Testis (tissue), 2 donors: ENCODE data around the gene SMYD5.

Experiments used
- POLR2A ChIP-seq: fragments of 450-650 bp; IDR thresholded peaks from one replicate; pipeline ENCODE4 v1.6.1; 2017; ENCODE audit warnings: antibody characterized with exemption, mild to moderate bottlenecking, moderate library complexity
- TF ChIP-seq, protein P1 (sequence below), 3 experiments: fragments of 450-650 bp in 2 of 3; fragments of 200-600 bp in 1 of 3; sonication (generic) in 1 of 3; IDR thresholded peaks; one replicate each; pipeline ENCODE4 v1.5.1; 2016 to 2019; ENCODE audit warnings: antibody characterized with exemption in 3 of 3, mild to moderate bottlenecking in 2 of 3, moderate library complexity in 1 of 3

GRCh38 chr2:73237168-73237567 lies 23.1 kb downstream of the SMYD5 start:
- TF ChIP-seq, protein P1, sequence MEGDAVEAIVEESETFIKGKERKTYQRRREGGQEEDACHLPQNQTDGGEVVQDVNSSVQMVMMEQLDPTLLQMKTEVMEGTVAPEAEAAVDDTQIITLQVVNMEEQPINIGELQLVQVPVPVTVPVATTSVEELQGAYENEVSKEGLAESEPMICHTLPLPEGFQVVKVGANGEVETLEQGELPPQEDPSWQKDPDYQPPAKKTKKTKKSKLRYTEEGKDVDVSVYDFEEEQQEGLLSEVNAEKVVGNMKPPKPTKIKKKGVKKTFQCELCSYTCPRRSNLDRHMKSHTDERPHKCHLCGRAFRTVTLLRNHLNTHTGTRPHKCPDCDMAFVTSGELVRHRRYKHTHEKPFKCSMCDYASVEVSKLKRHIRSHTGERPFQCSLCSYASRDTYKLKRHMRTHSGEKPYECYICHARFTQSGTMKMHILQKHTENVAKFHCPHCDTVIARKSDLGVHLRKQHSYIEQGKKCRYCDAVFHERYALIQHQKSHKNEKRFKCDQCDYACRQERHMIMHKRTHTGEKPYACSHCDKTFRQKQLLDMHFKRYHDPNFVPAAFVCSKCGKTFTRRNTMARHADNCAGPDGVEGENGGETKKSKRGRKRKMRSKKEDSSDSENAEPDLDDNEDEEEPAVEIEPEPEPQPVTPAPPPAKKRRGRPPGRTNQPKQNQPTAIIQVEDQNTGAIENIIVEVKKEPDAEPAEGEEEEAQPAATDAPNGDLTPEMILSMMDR (IDR thresholded peaks at IDR 0.05) = no peak
- no peak for TF ChIP-seq POLR2A
